ENCODE measurements around the gene CDK11A. TPM values are rescaled to one million over a fixed set of nuclear protein-coding genes. Genes with fewer than 3 reads are reported as not detected.

CDK11A gene
- total and polyA plus RNA-seq, 2 donors (not counting 3 experiments of a cell fraction or from before 2014, with no cell fraction given) = 30.7 to 50.4 TPM

DNA sequence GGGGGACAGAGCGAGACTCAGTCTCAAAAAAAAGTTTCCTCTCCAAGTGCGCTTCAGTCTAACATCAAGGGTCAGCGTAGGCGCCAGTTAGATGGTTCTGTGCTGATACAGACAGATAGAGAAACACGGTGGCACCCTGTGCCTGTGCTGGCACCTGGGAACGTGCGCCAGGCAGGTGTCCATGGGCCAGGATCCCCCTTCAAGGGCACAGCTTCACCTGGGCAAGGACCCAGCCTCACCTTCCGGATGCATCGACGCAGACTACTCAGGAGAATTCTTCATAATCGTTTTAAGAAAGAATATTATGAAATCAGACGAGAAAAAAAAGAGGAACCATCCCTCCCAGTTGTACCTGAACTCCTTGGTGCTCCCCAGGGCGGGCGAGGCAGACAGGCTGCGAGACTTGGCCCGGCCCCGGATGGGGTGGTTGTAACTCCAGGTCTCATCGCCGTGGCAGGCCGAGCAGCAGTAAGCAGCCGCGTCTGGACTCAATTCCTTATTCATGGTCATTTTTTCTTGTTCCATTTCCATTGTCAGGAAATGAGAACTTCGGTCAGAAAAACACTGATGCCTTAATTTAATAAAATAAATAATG, 40.8 kb upstream of the CDK11A start:
- intact Hi-C loops (cut with micrococcal nuclease) = no loop called here
- Histone ChIP-seq H3K9ac (replicated peaks; ENCODE audit: extremely low read depth, insufficient read depth, low read length) (no peak overlapping the region), H3K27me3 (ENCODE audit: control insufficient read depth in 2 of 2, insufficient read depth in 2 of 2, low read length in 2 of 2) (no peaks in the 10 kb centered on the region), H3K4me2 (ENCODE audit: insufficient read depth, low read length) (no peak overlapping the region), H3K9me1 (replicated peaks; ENCODE audit: control insufficient read depth, extremely low read depth, insufficient read depth, low read length) (no peaks in the 10 kb centered on the region), H4K20me1 (replicated peaks; ENCODE audit: control insufficient read depth, extremely low read depth, insufficient read depth, low read length) (peaks cover under 1% of the 10 kb centered on the region), H3K27ac (ENCODE audit: insufficient read depth, low read depth, low read length) (no peak overlapping the region), H3K4me3 (replicated peaks in 1 of 3; ENCODE audit: insufficient read depth in 1 of 3, low read depth in 1 of 3, low read length in 3 of 3) (no peak overlapping the region), H3K79me2 (ENCODE audit: control insufficient read depth, insufficient read depth, low read length) (peaks cover 39% of the 10 kb centered on the region), H3K36me3 (ENCODE audit: control insufficient read depth in 2 of 2, extremely low read depth in 1 of 2, insufficient read depth in 2 of 2, low read length in 2 of 2) (peaks cover 0 to 24% of the 10 kb centered on the region in 2 experiments), H3K9me3 (replicated peaks; ENCODE audit: control insufficient read depth, insufficient read depth, low read length) (no peaks in the 10 kb centered on the region), H2AFZ (ENCODE audit: low read depth, low read length) (no peak overlapping the region), H3K4me1 (ENCODE audit: control insufficient read depth, extremely low read depth, insufficient read depth, low read length) (no peaks in the 10 kb centered on the region)
- no peak for TF ChIP-seq POLR2A (IDR thresholded peaks at IDR 0.05; ENCODE audit: low read depth, low read length)
- TF ChIP-seq JUN (IDR thresholded peaks at IDR 0.05; ENCODE audit: borderline replicate concordance, insufficient read depth, insufficient read length, low read depth) = no peak
- no peak for TF ChIP-seq GATA2 (IDR thresholded peaks at IDR 0.05; ENCODE audit: insufficient read depth, insufficient read length, low read depth, low read length)
- TF ChIP-seq, protein P1, sequence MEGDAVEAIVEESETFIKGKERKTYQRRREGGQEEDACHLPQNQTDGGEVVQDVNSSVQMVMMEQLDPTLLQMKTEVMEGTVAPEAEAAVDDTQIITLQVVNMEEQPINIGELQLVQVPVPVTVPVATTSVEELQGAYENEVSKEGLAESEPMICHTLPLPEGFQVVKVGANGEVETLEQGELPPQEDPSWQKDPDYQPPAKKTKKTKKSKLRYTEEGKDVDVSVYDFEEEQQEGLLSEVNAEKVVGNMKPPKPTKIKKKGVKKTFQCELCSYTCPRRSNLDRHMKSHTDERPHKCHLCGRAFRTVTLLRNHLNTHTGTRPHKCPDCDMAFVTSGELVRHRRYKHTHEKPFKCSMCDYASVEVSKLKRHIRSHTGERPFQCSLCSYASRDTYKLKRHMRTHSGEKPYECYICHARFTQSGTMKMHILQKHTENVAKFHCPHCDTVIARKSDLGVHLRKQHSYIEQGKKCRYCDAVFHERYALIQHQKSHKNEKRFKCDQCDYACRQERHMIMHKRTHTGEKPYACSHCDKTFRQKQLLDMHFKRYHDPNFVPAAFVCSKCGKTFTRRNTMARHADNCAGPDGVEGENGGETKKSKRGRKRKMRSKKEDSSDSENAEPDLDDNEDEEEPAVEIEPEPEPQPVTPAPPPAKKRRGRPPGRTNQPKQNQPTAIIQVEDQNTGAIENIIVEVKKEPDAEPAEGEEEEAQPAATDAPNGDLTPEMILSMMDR (IDR thresholded peaks at IDR 0.05; ENCODE audit: extremely low read depth in 1 of 2, insufficient read depth in 1 of 2, low read depth in 1 of 2, low read length in 2 of 2) = no peak
- no peak for TF ChIP-seq MAX (IDR thresholded peaks at IDR 0.05; ENCODE audit: insufficient read depth, insufficient read length)
- TF ChIP-seq FOS (IDR thresholded peaks at IDR 0.05; ENCODE audit: borderline replicate concordance, insufficient read depth, low read length) = no peak
- no peak for TF ChIP-seq EZH2 (IDR thresholded peaks at IDR 0.05; ENCODE audit: borderline replicate concordance, low read depth, low read length, severe bottlenecking)
- TF ChIP-seq MYC (IDR thresholded peaks at IDR 0.05; ENCODE audit: low read depth, low read length) = no peak
- no TSS peak for BruUV-seq (replicated peaks)
- DNase-seq (ENCODE audit: low read depth, low spot score) (no peak), FAIRE-seq (no peak)
- ChIA-PET CTCF (interaction anchor here (1.3 kb wide), 1 partner anchor 141 kb away, joined by 6 read pairs; no protein-coding TSS in a partner anchor), POLR2A (no interaction called here)
- dilution Hi-C loops (cut with MboI; ENCODE audit: extremely low pct_ligation_motif_present, low sequenced_read_pairs) = no loop called here

Data from endothelial cell of umbilical vein (primary cell).